ENCODE results near the gene CHAF1A.

DNA sequence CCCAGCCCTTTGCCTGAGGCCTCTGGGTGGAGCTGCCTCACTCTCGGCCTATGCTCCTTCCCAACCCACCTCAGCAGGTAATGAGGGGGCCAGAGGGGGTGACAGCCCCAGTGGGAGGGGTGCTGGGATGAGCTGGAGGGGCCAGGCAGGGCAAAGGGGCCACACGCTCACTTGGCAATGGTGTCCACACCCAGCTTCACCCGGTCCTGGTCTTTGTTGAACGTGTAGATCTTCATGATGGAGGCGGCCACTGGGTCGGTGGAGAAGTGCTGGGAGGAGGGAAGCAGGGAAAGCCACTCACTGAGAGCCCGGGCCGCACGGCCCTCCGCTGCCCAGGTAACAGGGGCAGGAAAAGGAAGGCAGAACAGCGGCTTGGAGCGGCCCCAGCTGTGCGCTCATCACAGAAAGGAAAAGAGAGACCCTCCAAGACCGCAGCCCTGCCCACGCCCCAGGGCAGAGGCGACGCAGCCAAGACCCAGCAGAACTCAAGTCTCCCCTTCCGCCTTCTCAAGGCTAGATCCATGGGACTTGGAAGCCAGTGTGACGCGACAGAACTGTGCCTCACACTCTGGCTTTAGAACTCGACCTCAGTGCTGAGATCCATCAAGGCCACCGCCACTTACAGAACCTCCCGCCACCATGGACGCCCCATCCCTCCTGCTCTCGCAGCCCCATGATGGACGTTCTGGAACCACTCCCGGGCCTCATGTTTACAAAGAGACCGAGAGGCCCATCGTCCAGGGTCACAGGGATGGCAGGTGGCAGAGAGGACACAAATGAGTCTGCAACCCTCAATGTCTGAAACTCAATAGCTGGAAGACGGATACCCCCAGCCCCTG, 45.9 kb downstream of the CHAF1A start:
- no peak for TF ChIP-seq POLR2AphosphoS5 (IDR thresholded peaks at IDR 0.05; ENCODE audit: low read depth, low read length)
- no peak for TF ChIP-seq POLR2A (IDR thresholded peaks at IDR 0.05; ENCODE audit: low read depth, low read length)
- no peak for TF ChIP-seq TAF1 (IDR thresholded peaks at IDR 0.05; ENCODE audit: low read depth, low read length)
- no peak for TF ChIP-seq POU2F2 (IDR thresholded peaks at IDR 0.05; ENCODE audit: low read depth, low read length)

All from GM12891 (cell line).